Nephron (organoid): ENCODE data around the gene EPHA7.

Source experiments
- H3K27ac Mint-ChIP-seq, 3 experiments: 2 replicates each; pipeline ENCODE4 v1.8.0; 2020; ENCODE audit warnings: mixed read lengths in 3 of 3, mild to moderate bottlenecking in 2 of 3, moderate library complexity in 1 of 3
- H3K27me3 Mint-ChIP-seq: 2 replicates; pipeline ENCODE4 v1.8.0; 2021; ENCODE audit warnings: low read depth, mild to moderate bottlenecking, moderate library complexity, mixed read lengths
- H3K36me3 Mint-ChIP-seq: 2 replicates; pipeline ENCODE4 v1.8.0; 2020; ENCODE audit warnings: low read depth, mixed read lengths
- H3K4me1 Mint-ChIP-seq: 2 replicates; pipeline ENCODE4 v1.8.0; 2020; ENCODE audit warnings: mixed read lengths
- H3K4me3 Mint-ChIP-seq, 3 experiments: 2 replicates each; pipeline ENCODE4 v1.8.0; 2020; ENCODE audit warnings: mild to moderate bottlenecking in 3 of 3, mixed read lengths in 3 of 3, moderate library complexity in 2 of 3
- H3K9me3 Mint-ChIP-seq: 2 replicates; pipeline ENCODE4 v1.8.0; 2020; ENCODE audit warnings: mixed read lengths
- TF ChIP-seq, protein P1 (sequence below), 3 experiments: fragments of 200-600 bp; sonication (generic); IDR thresholded peaks; one replicate each; pipeline ENCODE4 v1.5.0; 2021; ENCODE audit warnings: antibody characterized with exemption in 3 of 3; ENCODE audit not compliant: unreplicated experiment in 3 of 3

EPHA7 gene

DNA sequence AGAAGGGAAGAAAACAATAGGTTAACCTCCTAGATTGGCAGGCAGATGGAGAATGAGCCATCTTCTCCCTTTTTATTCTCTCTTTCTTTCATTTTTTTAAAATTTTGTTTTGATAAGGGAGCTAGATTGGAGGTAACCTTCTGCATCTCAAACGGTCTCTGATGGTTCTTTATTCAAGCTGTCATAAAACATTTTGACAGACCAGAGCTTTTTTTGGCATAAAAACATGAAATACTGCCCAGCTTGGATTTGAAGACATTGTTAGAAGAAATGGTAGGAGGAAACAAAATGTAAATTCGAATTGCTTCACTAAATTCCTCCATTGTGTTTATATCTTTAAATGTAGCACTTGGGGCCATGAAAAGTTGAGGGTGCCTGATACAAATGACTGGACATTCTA, 158.5 kb downstream of the EPHA7 start:
- Mint-ChIP-seq H3K4me3 (no peak overlapping the region), H3K27me3 (no peaks in the 10 kb centered on the region), H3K4me1 (no peaks in the 10 kb centered on the region), H3K9me3 (no peaks in the 10 kb centered on the region), H3K27ac (no peak overlapping the region), H3K36me3 (peaks cover 25% of the 10 kb centered on the region)
- TF ChIP-seq, protein P1, sequence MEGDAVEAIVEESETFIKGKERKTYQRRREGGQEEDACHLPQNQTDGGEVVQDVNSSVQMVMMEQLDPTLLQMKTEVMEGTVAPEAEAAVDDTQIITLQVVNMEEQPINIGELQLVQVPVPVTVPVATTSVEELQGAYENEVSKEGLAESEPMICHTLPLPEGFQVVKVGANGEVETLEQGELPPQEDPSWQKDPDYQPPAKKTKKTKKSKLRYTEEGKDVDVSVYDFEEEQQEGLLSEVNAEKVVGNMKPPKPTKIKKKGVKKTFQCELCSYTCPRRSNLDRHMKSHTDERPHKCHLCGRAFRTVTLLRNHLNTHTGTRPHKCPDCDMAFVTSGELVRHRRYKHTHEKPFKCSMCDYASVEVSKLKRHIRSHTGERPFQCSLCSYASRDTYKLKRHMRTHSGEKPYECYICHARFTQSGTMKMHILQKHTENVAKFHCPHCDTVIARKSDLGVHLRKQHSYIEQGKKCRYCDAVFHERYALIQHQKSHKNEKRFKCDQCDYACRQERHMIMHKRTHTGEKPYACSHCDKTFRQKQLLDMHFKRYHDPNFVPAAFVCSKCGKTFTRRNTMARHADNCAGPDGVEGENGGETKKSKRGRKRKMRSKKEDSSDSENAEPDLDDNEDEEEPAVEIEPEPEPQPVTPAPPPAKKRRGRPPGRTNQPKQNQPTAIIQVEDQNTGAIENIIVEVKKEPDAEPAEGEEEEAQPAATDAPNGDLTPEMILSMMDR (IDR thresholded peaks at IDR 0.05; ENCODE audit: unreplicated experiment in 3 of 3): no peak

- TF ChIP-seq, protein P1 (IDR thresholded peaks at IDR 0.05; ENCODE audit: unreplicated experiment in 3 of 3): no peak
- H3K27me3 Mint-ChIP-seq: no peaks in the 10 kb centered on the region
- peaks cover 38% of the 10 kb centered on the region for H3K36me3 Mint-ChIP-seq
- H3K4me1 Mint-ChIP-seq: no peaks in the 10 kb centered on the region
- H3K9me3 Mint-ChIP-seq: no peaks in the 10 kb centered on the region
- H3K27ac Mint-ChIP-seq: no peak overlapping the region
- H3K4me3 Mint-ChIP-seq: no peak overlapping the region
These were observed 160.0 kb downstream of the EPHA7 start for GRCh38 chr6:93259332-93259731.

DNA sequence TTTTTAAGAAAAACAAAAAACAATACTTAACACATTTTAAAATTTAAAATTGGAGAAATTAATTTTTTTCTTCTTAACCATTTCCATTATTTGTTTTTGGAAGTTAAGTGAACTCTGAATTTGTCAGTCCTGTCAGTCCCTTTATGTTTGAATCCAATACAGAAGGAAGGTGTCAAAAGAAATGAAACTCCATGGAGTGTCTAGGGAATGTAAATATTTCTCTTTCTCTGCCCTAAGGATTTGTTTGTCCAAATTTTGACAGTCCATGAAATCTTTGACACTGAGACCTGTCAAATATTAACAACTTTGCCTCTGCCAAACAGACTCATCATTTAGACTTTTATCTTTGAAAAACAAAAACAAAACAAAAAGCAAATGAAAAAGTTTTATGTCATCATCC, 166.4 kb downstream of the EPHA7 start:
- H3K27ac Mint-ChIP-seq: no peak overlapping the region
- no peaks in the 10 kb centered on the region for H3K4me1 Mint-ChIP-seq
- no peak overlapping the region for H3K4me3 Mint-ChIP-seq
- TF ChIP-seq, protein P1 (IDR thresholded peaks at IDR 0.05; ENCODE audit: unreplicated experiment in 3 of 3): no peak
- H3K9me3 Mint-ChIP-seq: no peaks in the 10 kb centered on the region
- no peaks in the 10 kb centered on the region for H3K27me3 Mint-ChIP-seq
- H3K36me3 Mint-ChIP-seq: peaks cover 34% of the 10 kb centered on the region

DNA sequence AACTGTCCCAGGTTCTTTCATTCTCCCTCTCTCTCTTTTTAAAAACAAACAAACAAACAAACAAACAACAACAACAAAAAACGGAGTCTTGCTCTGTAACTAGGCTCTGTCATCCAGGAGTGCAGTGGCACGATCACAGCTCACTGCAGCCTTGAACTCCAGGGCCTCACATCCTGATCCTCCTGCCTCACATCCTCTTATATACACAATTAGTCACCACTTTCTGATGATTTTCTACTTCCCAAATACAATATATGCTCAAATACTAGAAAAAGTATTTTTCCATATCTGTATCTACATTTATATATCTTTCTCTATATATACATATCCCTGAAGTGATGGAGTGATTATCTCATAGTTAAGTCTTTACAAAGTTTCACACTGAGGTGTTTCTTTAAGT, 170.7 kb downstream of the EPHA7 start:
- no peaks in the 10 kb centered on the region for H3K4me1 Mint-ChIP-seq
- TF ChIP-seq, protein P1 (IDR thresholded peaks at IDR 0.05; ENCODE audit: unreplicated experiment in 3 of 3): no peak
- H3K27ac Mint-ChIP-seq: no peak overlapping the region
- peaks cover 23% of the 10 kb centered on the region for H3K36me3 Mint-ChIP-seq
- H3K4me3 Mint-ChIP-seq: no peak overlapping the region
- H3K27me3 Mint-ChIP-seq: no peaks in the 10 kb centered on the region
- no peaks in the 10 kb centered on the region for H3K9me3 Mint-ChIP-seq

- no peak overlapping the region for H3K27ac Mint-ChIP-seq
- peaks cover 16% of the 10 kb centered on the region for H3K36me3 Mint-ChIP-seq
These were observed 176.1 kb downstream of the EPHA7 start for GRCh38 chr6:93243231-93243778.

GRCh38 chr6:93242049-93242448, 177.3 kb downstream of the EPHA7 start:
- H3K9me3 Mint-ChIP-seq: no peaks in the 10 kb centered on the region
- H3K4me3 Mint-ChIP-seq: no peak overlapping the region
- peaks cover 4% of the 10 kb centered on the region for H3K4me1 Mint-ChIP-seq
- H3K27ac Mint-ChIP-seq: no peak overlapping the region
- H3K36me3 Mint-ChIP-seq: peaks cover 16% of the 10 kb centered on the region
- TF ChIP-seq, protein P1 (IDR thresholded peaks at IDR 0.05; ENCODE audit: unreplicated experiment in 3 of 3): no peak
- no peaks in the 10 kb centered on the region for H3K27me3 Mint-ChIP-seq

More at GRCh38 chr6:93243231-93243778, 176.1 kb downstream of the EPHA7 start:
- Mint-ChIP-seq H3K27me3 (no peaks in the 10 kb centered on the region), H3K4me1 (peaks cover 4% of the 10 kb centered on the region), H3K4me3 (no peak overlapping the region), H3K9me3 (no peaks in the 10 kb centered on the region)
- TF ChIP-seq, protein P1 (IDR thresholded peaks at IDR 0.05; ENCODE audit: unreplicated experiment in 3 of 3): no peak
